ENCODE results near the gene HSPB3. TPM values are rescaled to one million over a fixed set of nuclear protein-coding genes. Genes with fewer than 3 reads are reported as not detected.

The HSPB3 gene
- total RNA-seq, 1 donor from 2014 or later = 1.1 TPM

- Histone ChIP-seq H3K4me1 (no peaks in the 10 kb centered on the region), H3K9me3 (no peaks in the 10 kb centered on the region), H3K27me3 (no peaks in the 10 kb centered on the region), H3K36me3 (no peaks in the 10 kb centered on the region), H3K4me3 (no peak overlapping the region), H3K27ac (no peak overlapping the region)
- no peak for ATAC-seq
- no peak for DNase-seq
- TF ChIP-seq CTCF (IDR thresholded peaks at IDR 0.05) = no peak
- intact Hi-C loops (cut with DNase I) = no loop called here
Measured at GRCh38 chr5:54446379-54446732, 9.1 kb upstream of the HSPB3 start.

GRCh38 chr5:54449923-54450322 is 5.6 kb upstream of the HSPB3 start:
- Histone ChIP-seq H3K27ac (no peak overlapping the region), H3K4me1 (no peaks in the 10 kb centered on the region), H3K27me3 (no peaks in the 10 kb centered on the region), H3K9me3 (no peaks in the 10 kb centered on the region), H3K4me3 (no peak overlapping the region), H3K36me3 (no peaks in the 10 kb centered on the region)
- DNase-seq (no peak), ATAC-seq (no peak)
- intact Hi-C loops (cut with DNase I) = no loop called here
- no peak for TF ChIP-seq CTCF (IDR thresholded peaks at IDR 0.05)

GRCh38 chr5:54450542-54450941 is 5.0 kb upstream of the HSPB3 start:
- Histone ChIP-seq H3K4me1 (no peaks in the 10 kb centered on the region), H3K27me3 (no peaks in the 10 kb centered on the region), H3K27ac (no peak overlapping the region), H3K36me3 (no peaks in the 10 kb centered on the region), H3K9me3 (no peaks in the 10 kb centered on the region), H3K4me3 (no peak overlapping the region)
- ATAC-seq (no peak), DNase-seq (no peak)
- no peak for TF ChIP-seq CTCF (IDR thresholded peaks at IDR 0.05)
- intact Hi-C loops (cut with DNase I) = no loop called here

- Histone ChIP-seq H3K4me3 (no peak overlapping the region), H3K27me3 (no peaks in the 10 kb centered on the region), H3K27ac (no peak overlapping the region), H3K36me3 (no peaks in the 10 kb centered on the region), H3K4me1 (peaks cover 3% of the 10 kb centered on the region), H3K9me3 (no peaks in the 10 kb centered on the region)
- no peak for TF ChIP-seq CTCF (IDR thresholded peaks at IDR 0.05)
- intact Hi-C loops (cut with DNase I) = no loop called here
- DNase-seq (no peak), ATAC-seq (no peak)
Measured at GRCh38 chr5:54453046-54453445, 2.5 kb upstream of the HSPB3 start.

- DNase-seq = no peak
- Histone ChIP-seq H3K27ac (no peak overlapping the region), H3K4me1 (peaks cover 3% of the 10 kb centered on the region), H3K4me3 (no peak overlapping the region), H3K27me3 (no peaks in the 10 kb centered on the region), H3K36me3 (no peaks in the 10 kb centered on the region), H3K9me3 (no peaks in the 10 kb centered on the region)
- TF ChIP-seq CTCF (IDR thresholded peaks at IDR 0.05) = no peak
- intact Hi-C loops (cut with DNase I) = no loop called here
- ATAC-seq = no peak
Measured at GRCh38 chr5:54454602-54455001, 897 bp upstream of the HSPB3 start.

- ATAC-seq = peak; percentile 84
- TF ChIP-seq CTCF (IDR thresholded peaks at IDR 0.05) = no peak
- H3K27ac ChIP-seq = no peak overlapping the region
- H3K27me3 ChIP-seq = no peaks in the 10 kb centered on the region
- H3K9me3 ChIP-seq = no peaks in the 10 kb centered on the region
- no peak for DNase-seq
- intact Hi-C loops (cut with DNase I) = no loop called here
- no peaks in the 10 kb centered on the region for H3K36me3 ChIP-seq
- no peak overlapping the region for H3K4me3 ChIP-seq
- peaks cover 3% of the 10 kb centered on the region for H3K4me1 ChIP-seq
Measured at GRCh38 chr5:54457094-54457862, 1.8 kb downstream of the HSPB3 start.

Data from upper lobe of right lung (tissue), 1 donor.